ENCODE data around the gene DUXA. TPM values are rescaled to one million over a fixed set of nuclear protein-coding genes. Genes with fewer than 3 reads are reported as not detected.
"Not testable (repeated sequence)": the region's sequence is repeated elsewhere in the genome, so short reads cannot be mapped to it uniquely, and the experiment has no call there.

The DUXA gene
- total RNA-seq: not detected

DNA sequence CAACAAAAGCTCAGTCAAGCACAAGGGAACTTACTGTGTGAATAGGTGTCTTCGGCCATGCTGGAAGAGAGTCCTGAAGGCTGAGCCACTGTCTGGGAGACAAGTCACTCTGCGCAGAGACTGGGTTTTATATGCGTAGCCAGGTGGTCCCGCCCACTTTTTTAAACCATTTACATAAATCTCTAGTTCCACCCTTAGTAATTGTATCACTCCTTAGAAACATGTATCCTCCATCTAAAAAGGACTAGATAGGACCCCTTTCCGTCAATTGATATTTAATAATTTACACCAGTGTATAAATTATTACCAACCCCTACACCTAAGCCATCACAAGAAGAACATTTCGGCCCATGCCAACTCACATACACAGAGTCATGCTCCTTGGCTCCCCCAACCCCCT is at the start of gene DUXA:
Gene DUXA, minus strand, starts transcription at position 101 of the 400 bp plus-strand sequence. Its CDS starts 42 bp downstream, at position 59.
- no peaks in the 10 kb centered on the region for H3K36me3 ChIP-seq
- no peaks in the 10 kb centered on the region for H3K9me3 ChIP-seq
- intact Hi-C loops (cut with DNase I): no loop called here
- no peaks in the 10 kb centered on the region for H3K4me1 ChIP-seq
- H3K4me3 ChIP-seq: no peak within 1 kb of the TSS
- H3K27me3 ChIP-seq: no peaks in the 10 kb centered on the region
- no peak within 1 kb of the TSS for H3K9ac ChIP-seq (ENCODE audit: low read depth in 2 of 2, low read length in 2 of 2)
- DNase-seq: no peak
- no peak within 1 kb of the TSS for H3K27ac ChIP-seq
- TF ChIP-seq, protein P1, sequence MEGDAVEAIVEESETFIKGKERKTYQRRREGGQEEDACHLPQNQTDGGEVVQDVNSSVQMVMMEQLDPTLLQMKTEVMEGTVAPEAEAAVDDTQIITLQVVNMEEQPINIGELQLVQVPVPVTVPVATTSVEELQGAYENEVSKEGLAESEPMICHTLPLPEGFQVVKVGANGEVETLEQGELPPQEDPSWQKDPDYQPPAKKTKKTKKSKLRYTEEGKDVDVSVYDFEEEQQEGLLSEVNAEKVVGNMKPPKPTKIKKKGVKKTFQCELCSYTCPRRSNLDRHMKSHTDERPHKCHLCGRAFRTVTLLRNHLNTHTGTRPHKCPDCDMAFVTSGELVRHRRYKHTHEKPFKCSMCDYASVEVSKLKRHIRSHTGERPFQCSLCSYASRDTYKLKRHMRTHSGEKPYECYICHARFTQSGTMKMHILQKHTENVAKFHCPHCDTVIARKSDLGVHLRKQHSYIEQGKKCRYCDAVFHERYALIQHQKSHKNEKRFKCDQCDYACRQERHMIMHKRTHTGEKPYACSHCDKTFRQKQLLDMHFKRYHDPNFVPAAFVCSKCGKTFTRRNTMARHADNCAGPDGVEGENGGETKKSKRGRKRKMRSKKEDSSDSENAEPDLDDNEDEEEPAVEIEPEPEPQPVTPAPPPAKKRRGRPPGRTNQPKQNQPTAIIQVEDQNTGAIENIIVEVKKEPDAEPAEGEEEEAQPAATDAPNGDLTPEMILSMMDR (IDR thresholded peaks at IDR 0.05): no peak

DNA sequence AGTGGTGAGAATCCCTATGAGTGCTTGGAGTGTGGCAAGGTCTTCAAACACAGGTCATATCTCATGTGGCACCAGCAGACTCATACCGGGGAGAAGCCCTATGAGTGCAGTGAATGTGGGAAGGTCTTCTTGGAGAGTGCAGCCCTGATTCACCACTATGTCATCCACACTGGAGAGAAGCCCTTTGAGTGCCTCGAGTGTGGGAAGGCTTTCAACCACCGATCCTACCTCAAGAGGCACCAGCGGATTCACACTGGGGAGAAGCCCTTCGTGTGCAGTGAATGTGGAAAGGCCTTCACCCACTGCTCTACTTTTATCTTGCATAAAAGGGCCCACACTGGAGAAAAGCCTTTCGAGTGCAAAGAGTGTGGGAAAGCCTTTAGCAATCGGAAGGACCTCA is 44.8 kb upstream of the DUXA start:
- no peak overlapping the region for H3K9ac ChIP-seq (ENCODE audit: low read depth in 2 of 2, low read length in 2 of 2)
- TF ChIP-seq, protein P1 (IDR thresholded peaks at IDR 0.05): no peak
- H3K27ac ChIP-seq: no peak overlapping the region
- H3K4me3 ChIP-seq: no peak overlapping the region
- H3K36me3 ChIP-seq: peaks cover 21% of the 10 kb centered on the region
- H3K27me3 ChIP-seq: no peaks in the 10 kb centered on the region
- DNase-seq: no peak
- H3K9me3 ChIP-seq: peaks cover 3% of the 10 kb centered on the region
- intact Hi-C loops (cut with DNase I): no loop called here
- no peaks in the 10 kb centered on the region for H3K4me1 ChIP-seq

DNA sequence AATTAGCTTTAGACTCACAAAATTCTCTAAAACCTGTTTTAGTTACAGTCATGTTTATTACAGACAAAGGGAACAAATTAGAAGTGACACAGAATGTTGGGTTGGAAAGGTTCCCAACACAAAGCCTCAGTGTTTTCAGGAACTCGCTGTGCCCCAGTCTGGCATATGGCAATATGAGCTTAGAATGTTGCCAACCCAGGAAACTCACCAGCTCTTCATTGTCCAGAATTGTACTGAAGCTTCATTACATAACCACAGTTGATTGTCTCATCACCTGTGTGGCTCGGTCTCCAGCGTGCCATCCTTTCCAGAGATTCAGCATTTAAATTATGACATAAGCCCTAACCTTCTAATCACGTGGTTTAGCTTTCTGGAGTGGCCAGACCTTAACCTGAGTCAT is 43.1 kb upstream of the DUXA start:
- Histone ChIP-seq H3K27ac (no peak overlapping the region), H3K36me3 (peaks cover 28% of the 10 kb centered on the region), H3K9ac (ENCODE audit: low read depth in 2 of 2, low read length in 2 of 2) (no peak overlapping the region), H3K4me1 (no peaks in the 10 kb centered on the region), H3K9me3 (peaks cover 1% of the 10 kb centered on the region), H3K27me3 (no peaks in the 10 kb centered on the region), H3K4me3 (no peak overlapping the region)
- no peak for DNase-seq
- TF ChIP-seq, protein P1 (IDR thresholded peaks at IDR 0.05): no peak
- intact Hi-C loops (cut with DNase I): no loop called here

DNA sequence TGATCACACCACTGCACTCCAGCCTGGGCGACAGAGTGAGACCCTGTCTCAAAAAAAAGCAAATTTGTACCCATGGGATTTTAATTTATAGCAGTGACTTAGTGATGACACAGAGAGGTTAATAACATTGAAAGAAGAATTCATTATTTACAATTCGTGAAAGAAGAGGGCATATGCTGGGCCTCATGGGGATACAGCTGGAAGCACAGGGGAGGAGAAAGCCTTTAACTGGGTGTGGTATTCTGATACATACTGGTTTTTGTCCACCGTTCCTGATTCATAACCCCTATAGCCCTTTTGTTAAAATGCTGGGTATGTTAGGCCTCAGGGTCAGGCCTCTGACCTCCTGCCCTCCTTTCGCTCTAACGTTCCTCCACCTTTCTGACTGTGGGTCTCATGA is 34.9 kb upstream of the DUXA start:
- Histone ChIP-seq H3K9ac (ENCODE audit: low read depth in 2 of 2, low read length in 2 of 2) (no peak overlapping the region), H3K4me3 (no peak overlapping the region), H3K27me3 (no peaks in the 10 kb centered on the region), H3K27ac (no peak overlapping the region), H3K4me1 (no peaks in the 10 kb centered on the region), H3K36me3 (peaks cover 7% of the 10 kb centered on the region), H3K9me3 (no peaks in the 10 kb centered on the region)
- TF ChIP-seq, protein P1 (IDR thresholded peaks at IDR 0.05): no peak
- no peak for DNase-seq
- intact Hi-C loops (cut with DNase I): no loop called here

DNA sequence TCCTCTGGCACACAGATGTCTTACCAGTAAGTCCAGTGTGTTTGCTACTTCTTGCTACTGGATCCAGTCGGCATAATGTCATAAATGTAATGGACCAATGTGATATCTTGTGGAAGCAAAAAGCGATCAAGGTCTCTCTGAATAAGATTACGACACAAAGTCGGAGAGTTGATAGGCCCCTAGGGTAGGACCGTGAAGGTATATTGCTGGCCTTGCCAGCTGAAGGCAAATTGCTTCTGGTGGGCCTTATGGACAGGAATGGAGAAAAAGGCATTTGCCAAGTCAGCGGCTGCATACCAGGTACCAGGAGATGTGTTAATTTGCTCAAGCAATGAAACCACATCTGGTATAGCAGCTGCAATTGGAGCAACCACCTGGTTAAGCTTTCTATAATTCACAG is 30.6 kb upstream of the DUXA start:
- H3K4me3 ChIP-seq; DNase-seq; H3K27ac ChIP-seq; H3K9ac ChIP-seq (ENCODE audit: low read depth in 2 of 2, low read length in 2 of 2); H3K36me3 ChIP-seq; H3K27me3 ChIP-seq; intact Hi-C loops (cut with DNase I); H3K9me3 ChIP-seq; H3K4me1 ChIP-seq: not testable (repeated sequence)

DNA sequence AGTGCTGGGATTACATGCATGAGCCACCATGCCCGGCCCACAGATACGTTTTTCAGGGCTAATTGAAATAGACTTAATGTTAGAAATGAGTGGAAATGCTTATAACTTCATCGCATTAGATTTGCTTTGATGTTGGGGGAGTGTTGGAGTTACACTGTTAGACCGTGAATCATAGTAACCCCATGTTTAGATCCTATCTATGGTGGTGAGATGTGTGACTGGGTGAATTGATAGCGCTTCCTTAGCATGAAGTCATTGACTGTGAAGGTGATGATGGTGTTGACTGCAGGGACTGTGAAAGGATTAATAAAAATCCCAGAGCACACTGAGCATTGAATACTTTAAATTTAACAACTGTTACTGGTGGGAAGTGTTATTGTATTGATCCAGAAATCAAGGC is 25.7 kb upstream of the DUXA start:
- intact Hi-C loops (cut with DNase I): no loop called here
- Histone ChIP-seq H3K4me1 (no peaks in the 10 kb centered on the region), H3K27ac (no peak overlapping the region), H3K36me3 (peaks cover 7% of the 10 kb centered on the region), H3K9ac (ENCODE audit: low read depth in 2 of 2, low read length in 2 of 2) (no peak overlapping the region), H3K9me3 (no peaks in the 10 kb centered on the region), H3K27me3 (no peaks in the 10 kb centered on the region), H3K4me3 (no peak overlapping the region)
- no peak for DNase-seq
- TF ChIP-seq, protein P1 (IDR thresholded peaks at IDR 0.05): no peak

All from colonic mucosa (tissue), 4 donors.